K562 (cell line): Measurements from ENCODE around the gene CLCN6.

Source experiments
- L3MBTL2 ChIP-seq: fragments of 450-650 bp; IDR thresholded peaks from 2 replicates; pipeline ENCODE4 v1.6.1; 2016; ENCODE audit warnings: mild to moderate bottlenecking, moderate library complexity
- TSC22D4 ChIP-seq: fragments of 450-650 bp; IDR thresholded peaks from 2 replicates; pipeline ENCODE4 v1.6.1; 2016; ENCODE audit warnings: missing genetic modification characterization, missing biosample characterization, control low read depth

- no peak for TF ChIP-seq L3MBTL2
- TF ChIP-seq TSC22D4 (tag), result no peak
These were observed 13.9 kb upstream of the CLCN6 start for GRCh38 chr1:11792106-11792505.
